ENCODE results near the gene BHLHA9. TPM values are rescaled to one million over a fixed set of nuclear protein-coding genes. Genes with fewer than 3 reads are reported as not detected.
A peak's percentile ranks its signal among the peaks of the same experiment; 100 is the strongest.

The BHLHA9 gene
- total and polyA plus RNA-seq, 9 of the 15 experiments (the other 6 are each of a cell fraction or from before 2014, with no cell fraction given) = not detected

- ATAC-seq = no peak
Measured at GRCh38 chr17:1223662-1224061, 46.6 kb upstream of the BHLHA9 start.

More at GRCh38 chr17:1223662-1224061, 46.6 kb upstream of the BHLHA9 start:
- FAIRE-seq (peak; percentile 56), DNase-seq (ENCODE audit: extremely low read depth in 1 of 4, low spot score in 3 of 4) (no peak)
- H3K27ac ChIP-seq (ENCODE audit: extremely low read depth, low read depth, low read length) = no peak overlapping the region
- no peak overlapping the region for H3K9ac ChIP-seq (ENCODE audit: insufficient read depth in 1 of 2, low read depth in 2 of 2, low read length in 2 of 2)
- ChIA-PET CTCF (ENCODE audit: low intra/inter-chr PET ratio) (no interaction called here), POLR2A (no interaction called here)
- intact Hi-C loops (cut with micrococcal nuclease) = no loop called here
- TF ChIP-seq TAL1 (IDR thresholded peaks at IDR 0.05) (no peak), TEAD4 (IDR thresholded peaks at IDR 0.05; ENCODE audit: low read length) (no peak), TEAD4 (CRISPR knock-in tag; IDR thresholded peaks at IDR 0.05; ENCODE audit: borderline replicate concordance) (no peak), SIN3A (IDR thresholded peaks at IDR 0.05; ENCODE audit: borderline replicate concordance in 2 of 2, control insufficient read depth in 1 of 2, low read depth in 2 of 2, low read length in 2 of 2) (no peak), SFPQ (IDR thresholded peaks at IDR 0.05; ENCODE audit: low read depth, low read length) (no peak), ESRRA (IDR thresholded peaks at IDR 0.05; ENCODE audit: borderline replicate concordance, low read depth) (no peak)
- peaks cover 8 to 37% of the 10 kb centered on the region in 2 experiments; a peak in 4 of 5 replicates for H3K27me3 ChIP-seq (ENCODE audit: control insufficient read depth in 2 of 2, insufficient read depth in 2 of 2, low read length in 2 of 2)
- H3K79me2 ChIP-seq (ENCODE audit: control insufficient read depth, insufficient read depth, low read length) = no peaks in the 10 kb centered on the region
- no peak overlapping the region for H2AFZ ChIP-seq (ENCODE audit: low read depth, low read length)
- WGBS (ENCODE audit: insufficient coverage, low coverage, missing lambda C conversion rate) = 7% methylated on average over 10 of the region's 14 CpGs
- no peak overlapping the region for H3K4me2 ChIP-seq (ENCODE audit: insufficient read depth, low read length)
- no peaks in the 10 kb centered on the region for H3K36me3 ChIP-seq (ENCODE audit: control insufficient read depth, insufficient read depth, low read length)
- in situ Hi-C loops (cut with MboI) = no loop called here
- no peak overlapping the region for H3K4me3 ChIP-seq
- H4K20me1 ChIP-seq (replicated peaks; ENCODE audit: control insufficient read depth, insufficient read depth, low read length) = no peaks in the 10 kb centered on the region
- H3K4me1 ChIP-seq (replicated peaks in 1 of 2; ENCODE audit: control insufficient read depth in 2 of 2, insufficient read depth in 2 of 2, low read length in 2 of 2) = peaks cover 0 to 6% of the 10 kb centered on the region in 2 experiments; a peak in 2 of 5 replicates
- no peaks in the 10 kb centered on the region for H3K9me3 ChIP-seq (replicated peaks; ENCODE audit: control insufficient read depth, insufficient read depth, low read depth, low read length)
- no TSS peak for BruUV-seq (replicated peaks)
- no peaks in the 10 kb centered on the region for H3K9me1 ChIP-seq (ENCODE audit: control insufficient read depth, insufficient read depth, low read length)

Measured in K562 (cell line).